ENCODE data around the gene FAM9B.
A peak's percentile ranks its signal among the peaks of the same experiment; 100 is the strongest.
"Not testable (repeated sequence)": the region's sequence is repeated elsewhere in the genome, so short reads cannot be mapped to it uniquely, and the experiment has no call there.

Gene FAM9B

DNA sequence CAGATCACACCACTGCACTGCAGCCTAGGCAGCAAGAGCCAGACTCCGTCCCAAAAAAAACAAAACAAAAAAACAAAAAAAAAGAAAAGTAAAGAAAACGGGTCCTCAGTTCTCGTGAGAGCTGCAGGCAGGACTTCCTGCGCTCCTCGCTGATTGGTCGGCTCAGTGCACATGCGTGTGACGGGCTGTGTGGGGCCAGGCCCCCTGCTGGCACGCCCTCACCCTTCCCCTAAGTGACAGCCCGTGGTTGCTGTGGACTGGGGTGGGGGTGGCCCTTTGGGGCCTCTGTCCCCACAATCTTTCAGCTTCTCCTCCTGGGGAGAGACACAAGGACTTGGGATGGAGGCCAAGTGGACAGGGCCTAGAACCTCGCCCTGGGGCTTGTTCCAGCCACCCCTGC is at the start of gene FAM9B:
FAM9B (minus strand) TSS at position 139 of the 400 bp plus-strand sequence. CDS start 1,141 bp downstream, outside the sequence.
- DNase-seq: no peak

DNA sequence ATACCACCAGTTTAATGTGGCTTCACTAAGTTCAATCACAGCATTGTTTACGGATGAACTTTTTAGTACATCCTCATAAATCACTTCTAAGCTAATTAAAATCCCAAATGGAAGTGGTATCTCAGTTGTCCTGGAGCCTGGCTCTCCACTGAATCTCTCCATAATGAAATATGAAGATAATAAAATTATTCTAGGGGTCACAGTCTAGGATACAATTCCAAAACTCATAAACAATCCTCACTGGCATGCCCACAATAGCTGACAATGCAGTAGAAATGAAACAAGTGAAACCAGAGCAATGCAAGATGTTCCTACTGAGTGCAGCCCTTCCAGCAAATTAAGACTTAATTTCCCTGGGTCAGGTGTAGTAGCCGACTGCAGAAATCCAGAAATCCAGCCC is 47.3 kb upstream of the FAM9B start:
- DNase-seq: no peak

DNA sequence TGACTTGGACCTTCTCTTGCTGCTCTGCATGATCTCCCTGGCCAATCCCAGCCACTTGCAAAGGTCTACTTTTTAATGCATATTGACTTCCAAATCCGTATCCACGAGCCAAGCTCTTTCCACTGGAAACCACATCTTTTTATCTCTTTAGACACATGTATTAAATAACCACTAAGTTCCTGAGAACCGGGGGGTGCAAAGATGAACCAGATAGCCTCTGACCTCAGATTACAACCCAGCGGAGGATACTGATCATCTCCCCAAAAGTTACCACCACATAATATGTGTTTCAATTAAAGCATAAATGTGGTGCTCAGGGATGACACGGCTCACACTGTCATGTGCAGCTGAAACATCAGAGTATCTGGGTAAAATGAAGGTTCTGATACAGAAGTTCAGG is 40.4 kb upstream of the FAM9B start:
- DNase-seq: no peak

DNA sequence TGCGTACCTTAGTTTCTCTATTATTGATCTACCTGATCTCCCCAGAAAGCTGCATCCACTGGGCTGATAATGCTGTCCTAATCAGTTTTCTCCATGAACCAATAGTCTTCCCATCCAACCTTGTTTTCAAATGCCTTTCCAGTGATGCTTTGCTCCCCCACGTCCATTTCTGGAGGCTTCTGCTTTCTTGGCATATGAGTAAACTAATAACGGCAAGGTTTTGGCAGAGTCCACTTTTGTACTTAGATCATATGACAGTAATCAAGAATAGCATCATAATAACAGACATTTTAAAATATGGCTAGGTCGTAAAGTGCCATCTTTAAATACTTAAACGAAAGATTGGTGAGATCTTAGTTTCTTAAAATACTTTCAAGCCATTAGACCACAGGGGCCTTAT is 38.4 kb upstream of the FAM9B start:
- DNase-seq: no peak

DNA sequence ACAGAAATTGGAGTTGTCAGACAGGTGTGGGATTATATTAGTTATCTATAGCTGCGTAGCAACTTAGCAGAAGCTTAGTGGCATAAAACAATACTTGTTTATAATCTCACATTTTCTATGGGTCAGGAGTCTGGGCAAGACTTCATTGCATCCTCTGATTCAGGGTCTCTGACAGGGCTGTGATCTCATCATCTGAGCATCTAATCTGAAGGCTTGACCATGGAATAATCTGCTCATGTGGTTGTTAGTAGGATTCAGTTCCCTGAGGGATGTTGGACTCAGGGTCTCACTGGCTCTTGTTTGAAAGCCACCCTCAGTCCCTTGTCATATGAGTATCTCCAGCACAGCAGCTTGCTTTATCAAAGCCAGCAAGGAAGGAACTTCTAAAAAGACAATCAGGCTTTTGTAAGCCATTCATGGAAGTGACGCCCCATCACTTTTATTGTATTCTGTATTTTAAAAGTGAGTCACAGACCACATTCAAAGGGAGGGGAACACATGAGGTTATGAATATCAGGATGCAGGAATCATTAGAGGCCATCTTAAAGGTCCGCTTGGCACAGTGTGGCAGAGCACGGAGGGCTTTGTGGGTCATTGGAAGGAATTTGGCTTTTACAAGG is 37.2 kb upstream of the FAM9B start:
- DNase-seq: no peak

DNA sequence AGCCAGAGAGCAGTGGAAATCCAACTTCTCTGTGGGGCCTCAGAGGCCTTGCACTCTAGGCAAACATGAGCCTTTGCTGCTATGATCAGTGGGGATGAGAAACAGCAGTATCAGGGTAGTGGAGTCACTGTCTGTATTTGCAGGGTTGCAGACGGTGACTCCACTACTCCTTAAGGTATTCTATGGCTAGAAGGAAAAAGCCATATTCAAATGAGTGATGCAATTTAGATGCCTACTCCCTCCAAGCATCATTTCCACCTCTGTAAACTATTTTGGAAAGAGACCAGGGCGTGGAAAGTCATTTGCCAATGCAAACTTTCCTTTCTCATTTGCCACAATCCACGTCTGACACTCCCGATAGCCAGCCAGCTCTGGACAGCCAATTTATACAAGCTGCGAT is 35.6 kb upstream of the FAM9B start:
- DNase-seq: no peak

DNA sequence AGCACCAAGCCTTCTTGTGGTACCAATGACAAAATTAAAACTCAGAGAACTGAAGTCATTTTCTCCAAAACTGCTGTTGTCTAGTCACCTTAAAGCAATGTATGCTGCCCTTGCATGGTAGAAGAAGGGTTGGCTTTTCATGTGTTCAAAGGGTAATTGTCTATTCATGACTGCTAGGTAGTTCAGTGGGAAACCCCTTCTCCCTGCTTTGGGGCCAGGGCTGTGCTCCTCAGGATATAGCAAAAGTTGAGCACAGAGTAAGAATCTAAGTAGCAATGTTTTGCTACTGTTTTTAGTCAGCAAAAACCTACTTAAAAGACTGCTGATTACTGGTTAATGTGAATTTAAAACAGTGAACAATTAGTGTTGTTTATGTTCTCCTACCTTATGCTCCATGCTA is 30.8 kb upstream of the FAM9B start:
- no peak for DNase-seq

DNA sequence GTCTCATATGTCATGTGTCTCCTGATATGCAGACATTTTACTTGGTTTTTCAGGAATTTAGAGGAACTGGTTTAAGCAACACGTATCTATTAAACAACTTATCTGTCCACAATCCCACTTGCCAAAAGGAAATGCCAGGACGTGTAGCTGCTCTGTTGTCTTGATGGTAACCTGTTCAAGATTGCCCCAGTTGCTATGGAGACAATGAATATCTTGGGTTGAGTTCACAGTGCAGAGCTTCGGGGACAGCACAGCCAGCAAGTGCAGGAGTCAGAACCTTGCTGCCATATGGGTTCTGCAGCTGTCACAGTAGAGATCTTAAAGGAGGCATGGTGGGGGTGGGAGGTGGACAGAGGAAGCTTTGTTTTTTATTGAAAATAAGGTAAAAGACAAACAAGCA is 28.7 kb upstream of the FAM9B start:
- peak; percentile 82 for DNase-seq

DNA sequence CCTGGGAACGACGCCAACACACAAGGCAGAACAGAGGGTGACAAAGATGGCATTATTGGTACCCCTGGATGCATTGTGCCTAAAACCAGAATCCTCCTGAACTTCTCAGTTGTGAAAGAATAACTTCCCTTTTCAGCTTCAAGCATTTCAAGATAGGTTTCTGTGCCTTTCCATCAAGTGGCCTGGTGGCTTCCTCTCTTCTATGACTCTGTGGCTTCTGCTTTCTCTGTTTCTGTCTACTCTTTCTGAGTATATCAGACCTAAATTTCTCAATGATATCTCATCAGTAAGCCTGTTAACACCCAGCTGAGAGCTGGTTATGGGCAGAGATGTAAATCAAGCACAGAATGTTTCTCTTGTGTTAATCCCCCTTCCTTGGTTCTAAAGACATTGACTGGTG is 21.4 kb upstream of the FAM9B start:
- DNase-seq: no peak

DNA sequence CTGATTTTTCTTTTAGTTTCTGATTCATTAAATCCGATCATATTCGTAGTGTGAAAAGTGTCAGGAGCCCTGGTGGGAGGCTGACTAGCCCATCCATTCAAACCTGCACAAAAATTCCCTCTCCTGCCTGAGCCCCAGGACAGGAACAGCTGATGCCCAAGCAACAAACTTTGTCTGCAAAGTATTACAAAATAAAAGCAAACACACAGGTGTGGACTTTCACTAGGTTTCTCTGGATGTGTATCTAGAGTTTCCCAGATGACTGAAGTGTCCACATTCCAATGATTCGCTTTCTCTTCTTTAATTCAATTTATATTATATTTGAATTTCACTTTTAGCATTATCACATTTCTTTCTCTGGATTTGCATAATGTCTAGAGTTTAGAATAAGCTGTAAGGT is 18.2 kb upstream of the FAM9B start:
- no peak for DNase-seq

DNA sequence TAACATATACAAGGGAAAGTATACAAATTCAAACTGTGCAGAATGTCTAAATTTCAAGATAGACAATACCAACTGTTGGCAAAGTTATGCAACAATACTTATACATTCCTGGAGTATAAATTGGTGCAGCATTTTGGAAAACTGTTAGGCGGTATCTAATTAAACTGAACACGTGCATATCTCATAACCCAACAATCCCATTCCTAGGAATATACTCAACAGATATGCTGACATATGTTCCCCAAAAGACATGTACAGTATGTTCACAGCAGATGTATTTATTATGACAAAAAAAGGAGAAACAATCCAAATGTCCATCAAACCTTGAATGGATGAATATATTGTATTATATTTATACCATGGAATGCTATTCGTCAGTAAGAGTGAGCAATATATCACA is 16.4 kb upstream of the FAM9B start:
- DNase-seq: no peak

DNA sequence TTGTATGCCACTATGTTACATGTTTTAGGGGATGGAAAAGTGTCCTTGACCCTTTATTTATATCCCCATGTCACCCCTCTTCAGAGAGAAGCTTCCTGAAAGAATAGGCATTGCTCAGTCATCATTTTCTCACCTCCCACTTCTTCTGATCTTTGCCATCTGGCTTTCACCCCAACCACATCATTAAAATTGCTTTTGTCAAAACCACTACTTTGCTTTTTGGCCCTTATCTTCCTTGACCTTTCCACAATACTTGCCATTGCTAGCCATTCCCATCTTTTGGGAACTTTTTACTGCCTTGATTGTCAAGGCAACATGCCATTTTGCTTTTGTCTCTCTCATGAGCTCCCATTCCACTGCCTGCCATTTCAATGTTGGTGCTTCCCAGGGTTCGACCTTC is 14.9 kb upstream of the FAM9B start:
- DNase-seq: no peak

DNA sequence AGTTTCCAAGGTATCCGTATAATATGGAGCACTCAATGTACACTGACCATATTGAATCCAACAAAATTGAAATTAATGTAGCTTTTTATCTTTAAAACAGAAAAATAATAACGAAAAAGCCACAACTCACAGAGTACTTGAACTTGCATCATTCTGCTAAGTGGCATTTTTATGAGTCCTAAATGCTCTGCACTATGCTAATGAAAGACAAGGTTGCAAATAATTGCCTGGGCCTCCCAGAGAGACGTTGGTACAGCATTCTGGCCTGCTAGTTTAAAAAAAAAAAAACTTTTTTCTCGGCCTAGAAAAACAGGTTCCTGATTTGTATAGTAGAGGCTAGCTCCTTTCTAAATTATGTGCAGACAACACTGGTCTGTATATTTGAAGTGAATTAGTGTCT is 4.3 kb upstream of the FAM9B start:
- DNase-seq: no peak

DNA sequence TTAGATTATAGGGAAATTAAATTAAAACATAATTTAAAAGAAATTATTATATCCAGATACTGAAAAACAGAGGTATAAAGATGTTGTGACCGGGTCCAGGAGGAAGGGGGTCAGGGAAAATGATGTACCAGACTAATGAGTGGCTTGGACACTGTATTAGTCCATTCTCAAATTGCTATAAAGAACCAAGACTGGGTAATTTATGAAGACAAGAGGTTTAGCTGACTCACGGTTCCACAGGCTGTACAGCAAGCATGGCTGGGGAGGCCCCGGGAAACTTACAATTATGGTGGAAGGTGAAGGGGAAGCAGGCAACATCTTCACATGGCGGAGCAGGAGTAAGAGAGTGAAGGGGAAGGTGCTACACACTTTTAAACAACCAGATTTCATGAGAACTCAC is 3.4 kb upstream of the FAM9B start:
- DNase-seq: no peak

DNA sequence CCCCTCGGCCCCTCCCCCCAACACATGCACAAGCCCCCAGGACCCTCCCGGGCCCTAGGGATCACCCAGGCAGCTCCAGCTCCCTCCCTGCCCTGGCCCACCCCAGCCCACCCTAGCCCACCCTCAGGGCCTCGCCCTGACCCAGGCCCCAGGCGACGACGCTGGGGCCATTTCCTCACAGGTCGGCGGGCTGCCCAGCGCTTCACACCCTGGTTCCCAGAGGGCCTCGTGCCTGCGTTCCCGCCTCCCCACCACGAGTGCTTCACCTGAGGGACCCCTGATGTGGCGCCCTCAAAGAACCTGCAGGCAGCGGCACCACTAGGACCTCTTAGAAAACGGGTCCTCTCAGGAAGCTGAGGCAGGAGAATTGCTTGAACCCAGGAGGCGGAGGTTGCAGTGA is 341 bp downstream of the FAM9B start:
- no peak for DNase-seq

DNA sequence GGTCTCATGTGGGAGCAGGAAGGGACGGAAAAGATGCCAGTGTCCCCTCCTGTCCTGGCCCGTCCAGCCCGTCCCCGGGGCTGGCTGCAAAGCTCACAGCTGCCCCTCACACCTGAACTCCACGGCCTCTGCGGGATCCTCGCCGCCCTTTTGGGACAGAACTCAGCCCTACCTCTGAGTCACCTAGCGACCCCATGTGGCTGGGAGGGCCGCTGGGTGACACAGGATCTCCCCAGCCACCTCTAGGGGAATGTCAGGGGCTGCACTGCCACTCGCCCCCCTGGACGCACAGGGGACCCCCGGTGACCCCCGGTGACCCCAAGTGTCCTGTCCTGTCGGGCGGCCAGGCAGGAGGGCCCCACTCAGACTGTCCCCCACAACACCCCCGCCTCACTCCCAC is 748 bp downstream of the FAM9B start:
- no peak for DNase-seq

DNA sequence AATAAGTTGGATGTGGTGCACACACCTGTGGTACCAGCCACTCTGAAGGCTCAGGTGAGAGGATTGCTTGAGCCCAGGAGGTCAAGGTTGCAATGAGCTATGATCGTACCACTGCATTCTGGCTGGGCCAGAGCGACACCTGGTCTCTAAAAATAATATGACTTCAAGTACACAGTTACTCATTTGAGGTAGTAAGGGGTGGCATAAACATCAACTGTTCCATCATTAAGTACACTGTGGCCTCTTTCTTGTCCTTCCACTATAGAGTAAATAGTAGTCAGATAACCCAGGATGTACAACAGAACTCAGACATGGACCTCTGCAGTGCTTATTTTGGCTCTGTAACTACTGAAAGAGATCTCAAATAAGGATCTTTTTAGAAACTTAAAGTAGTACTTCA is 10.6 kb downstream of the FAM9B start:
- DNase-seq: no peak

DNA sequence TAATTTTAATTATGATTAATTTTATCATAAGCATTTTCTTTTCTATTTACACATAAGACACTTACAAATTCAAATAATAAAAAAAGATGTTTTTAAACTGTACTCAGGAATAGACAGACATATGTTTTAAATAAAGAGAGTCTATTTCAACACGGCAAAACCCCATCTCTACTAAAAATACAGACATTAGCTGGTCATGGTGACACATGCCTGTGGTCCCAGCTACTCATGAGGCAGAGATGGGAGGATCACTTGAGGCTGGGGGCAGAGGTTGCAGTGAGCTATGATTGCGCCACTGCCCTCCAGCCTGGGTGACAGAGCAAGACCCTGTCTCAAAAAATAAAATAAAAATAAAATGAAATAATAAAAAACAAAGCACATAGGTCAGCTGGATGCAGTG is 14.8 kb downstream of the FAM9B start:
- DNase-seq: no peak

DNA sequence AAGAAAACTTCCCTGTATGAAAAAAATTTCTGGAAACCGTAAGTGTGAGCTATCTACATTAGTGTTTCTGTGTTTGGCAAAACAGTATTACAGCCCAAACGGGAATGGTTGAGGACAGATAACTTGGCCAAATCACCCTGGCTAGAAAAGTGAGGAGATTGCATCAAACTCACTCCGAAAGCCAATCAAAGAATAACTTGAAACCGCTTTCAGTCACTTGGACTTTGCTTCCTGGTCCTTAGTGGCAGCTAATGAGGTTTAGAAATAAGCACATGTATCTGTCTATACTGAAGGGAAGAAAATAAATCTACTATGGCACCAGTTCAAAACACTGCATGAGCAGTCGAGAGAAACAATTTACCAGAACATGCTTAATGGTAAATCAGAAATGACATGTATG is 15.6 kb downstream of the FAM9B start:
- DNase-seq: not testable (repeated sequence)

DNA sequence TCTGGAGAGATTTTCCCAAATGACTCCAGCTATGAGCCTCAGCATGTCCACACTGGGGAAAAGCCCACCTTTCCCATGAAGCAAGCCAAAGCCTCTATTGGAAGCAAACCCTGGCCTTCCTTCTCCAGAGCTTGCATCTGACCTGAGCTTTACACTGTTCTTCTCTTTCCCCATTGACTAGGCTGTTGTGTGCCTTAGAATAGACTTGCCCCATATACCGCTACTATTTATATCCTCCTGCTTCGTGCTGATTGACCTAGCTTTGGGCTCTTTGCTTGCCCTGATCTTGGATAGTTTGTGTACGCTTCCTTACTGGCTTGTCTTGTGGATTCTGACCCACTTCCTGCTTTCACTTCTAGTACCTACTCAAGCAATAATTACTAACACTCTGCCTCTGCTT is 30.9 kb downstream of the FAM9B start:
- no peak for DNase-seq

DNA sequence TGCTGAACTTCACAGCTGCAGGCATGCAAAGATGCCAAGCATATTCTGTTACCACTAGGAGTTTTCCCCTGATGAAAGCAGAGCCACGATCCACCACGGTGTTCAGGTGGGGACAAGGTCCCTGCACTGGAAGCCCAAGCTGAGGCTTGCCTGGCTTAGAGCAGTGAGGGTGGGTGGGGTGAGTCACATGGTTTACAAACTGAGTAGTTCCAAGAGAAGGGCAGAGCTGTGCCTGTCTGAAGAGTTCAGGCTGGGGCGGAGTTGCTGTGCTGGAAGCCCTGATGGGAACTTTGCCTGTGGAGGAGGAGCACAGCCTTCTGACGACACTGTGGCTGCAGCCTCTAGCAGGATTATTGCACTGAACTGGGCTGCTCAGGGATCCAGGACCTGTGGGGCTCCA is 45.5 kb downstream of the FAM9B start:
- DNase-seq: no peak

DNA sequence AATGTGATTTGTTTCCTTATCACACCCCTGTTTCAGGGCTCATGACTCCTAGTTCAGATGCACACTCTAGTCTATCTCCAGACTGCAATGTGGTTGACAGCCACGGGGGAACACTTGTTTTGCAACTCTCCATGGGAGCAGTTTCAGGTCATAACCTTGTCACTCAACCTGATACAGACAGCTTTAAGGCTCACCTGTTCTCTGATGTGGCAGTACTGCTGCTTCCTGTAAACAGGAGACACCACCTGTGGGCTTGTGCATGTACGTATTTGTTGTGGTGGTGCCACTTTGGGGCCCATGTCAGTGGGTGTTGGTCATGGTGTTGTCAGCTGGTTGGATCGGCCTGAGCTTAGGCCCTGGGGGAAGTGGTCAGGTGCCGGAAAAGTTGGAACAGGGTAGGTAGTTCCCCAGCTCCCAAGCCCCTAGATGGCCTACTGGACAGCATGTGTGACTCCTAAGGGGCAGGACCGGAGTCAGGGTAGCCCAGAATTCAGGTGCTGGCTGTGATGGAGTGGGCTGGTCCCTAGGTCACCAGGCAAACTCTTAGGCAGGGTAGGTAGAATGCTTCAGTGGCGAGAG is 46.2 kb downstream of the FAM9B start:
- no peak for DNase-seq

DNA sequence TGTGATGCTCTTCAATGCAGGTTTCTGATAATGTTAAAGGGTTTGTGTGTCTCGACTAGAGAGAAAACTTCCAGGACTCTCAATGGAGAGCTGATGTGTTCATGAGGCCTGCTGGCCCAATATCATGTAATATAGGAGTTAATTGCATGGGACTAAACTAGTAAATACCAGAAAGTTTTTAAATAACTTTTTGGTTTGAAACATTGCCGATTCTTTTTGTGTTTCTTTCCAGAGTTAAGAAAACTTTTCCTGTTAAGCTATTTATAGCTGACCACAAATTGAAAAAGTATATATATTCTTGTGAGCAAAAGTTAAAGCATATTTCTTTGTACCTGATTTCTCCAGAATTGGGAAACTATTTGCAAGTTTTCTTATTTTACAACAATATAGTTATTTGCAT is 49.7 kb downstream of the FAM9B start:
- no peak for DNase-seq

DNA sequence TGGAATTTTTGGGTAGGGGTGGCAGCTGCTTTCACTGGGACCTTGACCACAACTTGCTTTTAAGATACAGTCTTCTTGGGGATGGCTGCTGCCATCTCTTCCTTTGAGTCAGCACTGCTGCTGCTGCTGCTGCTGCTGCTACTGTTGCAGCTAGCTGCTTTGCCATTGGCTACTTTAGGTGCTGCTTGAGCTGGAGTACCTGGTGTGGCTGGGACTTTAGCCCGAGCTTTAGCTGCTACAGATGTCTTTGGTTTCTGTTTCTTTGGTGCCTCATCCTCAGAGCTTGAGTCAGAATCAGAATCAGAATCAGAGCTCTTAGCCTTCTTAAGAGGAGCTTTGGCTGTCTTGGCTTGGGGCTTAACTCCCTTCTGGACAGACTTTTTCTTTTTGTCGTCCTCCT is 52.2 kb downstream of the FAM9B start:
- peak; percentile 13 for DNase-seq

DNA sequence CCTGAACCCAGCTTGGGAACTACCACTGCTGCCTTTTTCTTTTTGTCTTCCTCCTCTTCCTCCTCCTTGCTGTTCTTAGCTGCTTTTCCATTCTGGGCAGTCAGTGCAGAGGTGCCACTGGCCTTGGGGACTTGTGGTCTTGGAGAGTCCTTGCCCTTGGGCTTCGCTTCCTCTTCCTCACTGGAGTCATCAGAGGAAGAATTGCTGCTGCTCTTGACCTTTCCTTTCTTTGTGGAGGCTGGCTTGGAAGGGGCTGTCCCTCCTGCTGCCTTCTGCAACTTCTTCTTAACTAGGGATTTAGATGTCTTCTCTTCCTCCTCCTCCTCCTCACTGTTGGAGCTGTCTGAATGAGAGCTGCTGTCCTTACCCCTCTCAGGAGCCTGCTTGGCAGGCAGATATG is 53.2 kb downstream of the FAM9B start:
- DNase-seq: no peak
